Stomach (tissue), 9 donors: ENCODE data around the gene FNBP1. TPM values are rescaled to one million over a fixed set of nuclear protein-coding genes. Genes with fewer than 3 reads are reported as not detected.
A peak's percentile ranks its signal among the peaks of the same experiment; 100 is the strongest.

Source experiments
- DNase-seq, 2 donors: peaks; one replicate each; pipeline versions ENCODE4 v3.0.0 to v3.0.0-alpha.2; 2013 to 2019
- H3K27ac ChIP-seq, 5 donors: fragments of 200-600 bp in 4 of 5; sonication (generic) in 4 of 5; one replicate each; pipeline ENCODE4 v1.5.1; 2013 to 2019; ENCODE audit warnings: mild to moderate bottlenecking in 1 of 5, moderate library complexity in 1 of 5
- H3K27me3 ChIP-seq, 3 donors: fragments of 200-600 bp; sonication (generic); one replicate each; pipeline ENCODE4 v1.5.1; 2017 to 2019; ENCODE audit warnings: mixed run types in 1 of 3
- H3K36me3 ChIP-seq, 4 donors: fragments of 200-600 bp; sonication (generic); 1 replicate in 3 of 4; 2 replicates in 1 of 4; pipeline ENCODE4 v1.5.1; 2016 to 2019
- H3K4me1 ChIP-seq, 4 donors: fragments of 200-600 bp; sonication (generic); one replicate each; pipeline ENCODE4 v1.5.1; 2016 to 2019
- H3K4me3 ChIP-seq, 4 donors: fragments of 200-600 bp; sonication (generic) in 3 of 4; one replicate each; pipeline ENCODE4 v1.5.1; 2016 to 2019; ENCODE audit warnings: mild to moderate bottlenecking in 1 of 4
- H3K9me3 ChIP-seq, 4 donors: fragments of 200-600 bp; sonication (generic); one replicate each; pipeline ENCODE4 v1.5.1; 2016 to 2019
- CTCF ChIP-seq, 7 experiments: fragments of 450-650 bp in 4 of 7; fragments of 200-600 bp in 3 of 7; sonication (generic) in 3 of 7; IDR thresholded peaks; one replicate each; pipeline ENCODE4 v1.5.1; 2016 to 2019; ENCODE audit warnings: antibody characterized with exemption in 7 of 7, control low read depth in 2 of 7, mild to moderate bottlenecking in 1 of 7
- EP300 ChIP-seq: sonication (generic); formaldehyde crosslinking; IDR thresholded peaks from one replicate; pipeline ENCODE4 v1.6.1; 2017; ENCODE audit warnings: antibody characterized with exemption
- POLR2A ChIP-seq, 4 donors: fragments of 450-650 bp; IDR thresholded peaks; one replicate each; pipeline ENCODE4 v1.6.1; 2016; ENCODE audit warnings: antibody characterized with exemption in 4 of 4, control low read depth in 2 of 4, mild to moderate bottlenecking in 1 of 4, moderate library complexity in 1 of 4
- POLR2AphosphoS5 ChIP-seq, 3 donors: sonication (generic); formaldehyde crosslinking; IDR thresholded peaks; one replicate each; pipeline ENCODE4 v1.6.1; 2016; ENCODE audit warnings: antibody characterized with exemption in 3 of 3
- WGBS, 5 donors: extraction: QIAGEN DNeasy Blood & Tissue Kit in 3 of 5; methylation state at CpG; one replicate each; pipeline versions ENCODE4 v1.1.5 to v1.1.7; 2013 to 2018; 5-methylcytosine and 5-hydroxymethylcytosine counted together
- intact Hi-C: fragments of 100-400 bp; cut with DNase I; formaldehyde crosslinking; loops from one replicate; pipeline ENCODE4 v1.15.1; 2023; ENCODE audit warnings: low total_unique reads
- polyA plus RNA-seq, 3 donors: library from polyadenylated mRNA; stranded (reverse); fragments of 200-250 nt; gene quantifications; one replicate each; pipeline ENCODE4 v1.2.3, GENCODE V29; 2013
- total RNA-seq, 5 donors: library from RNA; depleted of rRNA; stranded (reverse); fragments of >200 nt; gene quantifications; one replicate each; pipeline versions ENCODE4 v1.1.0 to v1.2.3, GENCODE V29; 2014 to 2016
- donor health status: healthy with polysubstance abuse.
- donor health status: Bipolar disorder and iron deficiency.
- donor health status: healthy.

The FNBP1 gene
- total and polyA plus RNA-seq, 8 donors: 9.0 to 129 (median 57.3) TPM

- H3K4me1 ChIP-seq: peaks cover 7 to 56% (median 26%) of the 10 kb centered on the region in 4 donors
- no peak overlapping the region for H3K4me3 ChIP-seq
- H3K27ac ChIP-seq: no peak overlapping the region
- no peaks in the 10 kb centered on the region for H3K27me3 ChIP-seq
- intact Hi-C loops: no loop called here
- TF ChIP-seq POLR2AphosphoS5 (IDR thresholded peaks at IDR 0.05) (no peak), POLR2A (IDR thresholded peaks at IDR 0.05) (no peak), EP300 (no peak), CTCF (IDR thresholded peaks at IDR 0.05) (no peak)
- DNase-seq: peak in 1 of 2 donors; percentile 34
- H3K9me3 ChIP-seq: no peaks in the 10 kb centered on the region
- peaks cover 0 to 14% (median 12%) of the 10 kb centered on the region in 4 donors for H3K36me3 ChIP-seq
- WGBS, 5 donors: 47 to 57% (median 53%) methylated on average over 3 of the region's 3 CpGs
Observed at GRCh38 chr9:130058887-130059286, 15.9 kb upstream of the FNBP1 start.

- WGBS, 5 donors: 77 to 89% (median 80%) methylated on average over 7 of the region's 7 CpGs
- Histone ChIP-seq H3K36me3 (peaks cover 0 to 14% (median 12%) of the 10 kb centered on the region in 4 donors), H3K27ac (no peak overlapping the region), H3K4me3 (no peak overlapping the region), H3K27me3 (no peaks in the 10 kb centered on the region), H3K9me3 (no peaks in the 10 kb centered on the region), H3K4me1 (peaks cover 7 to 58% (median 27%) of the 10 kb centered on the region in 4 donors)
- no peak for DNase-seq
- no peak for TF ChIP-seq EP300
- TF ChIP-seq CTCF (IDR thresholded peaks at IDR 0.05): peak in 1 of 7 experiments; percentile 28
- intact Hi-C loops: no loop called here
Observed at GRCh38 chr9:130058154-130058553, 15.2 kb upstream of the FNBP1 start.

- DNase-seq: no peak
- peak overlapping the region in 4 of 5 donors; percentile 8 to 93 (median 88) for H3K27ac ChIP-seq
- 61 to 70% (median 66%) methylated on average over 8 of the region's 8 CpGs for WGBS, 5 donors
Observed at GRCh38 chr9:130054820-130055219, 11.8 kb upstream of the FNBP1 start.

GRCh38 chr9:130054325-130054786, 11.4 kb upstream of the FNBP1 start:
- DNase-seq: peak in 1 of 2 donors; percentile 20
- Histone ChIP-seq H3K4me1 (peaks cover 24 to 51% (median 39%) of the 10 kb centered on the region in 4 donors), H3K36me3 (peaks cover 0 to 14% (median 12%) of the 10 kb centered on the region in 4 donors), H3K4me3 (peak overlapping the region; percentile 76 to 99 (median 92)), H3K27me3 (no peaks in the 10 kb centered on the region), H3K27ac (peak overlapping the region; percentile 84 to 93 (median 92)), H3K9me3 (no peaks in the 10 kb centered on the region)
- intact Hi-C loops: no loop called here
- TF ChIP-seq POLR2A (IDR thresholded peaks at IDR 0.05) (no peak), EP300 (no peak), POLR2AphosphoS5 (IDR thresholded peaks at IDR 0.05) (no peak), CTCF (IDR thresholded peaks at IDR 0.05) (no peak)
- 2 to 5% (median 4%) methylated on average over 14 of the region's 14 CpGs for WGBS, 5 donors

More at GRCh38 chr9:130054820-130055219, 11.8 kb upstream of the FNBP1 start:
- peaks cover 24 to 51% (median 39%) of the 10 kb centered on the region in 4 donors for H3K4me1 ChIP-seq
- peak overlapping the region; percentile 76 to 99 (median 92) for H3K4me3 ChIP-seq
- H3K36me3 ChIP-seq: peaks cover 0 to 14% (median 12%) of the 10 kb centered on the region in 4 donors
- TF ChIP-seq EP300 (no peak), POLR2AphosphoS5 (IDR thresholded peaks at IDR 0.05) (no peak), POLR2A (IDR thresholded peaks at IDR 0.05) (no peak), CTCF (IDR thresholded peaks at IDR 0.05) (no peak)
- intact Hi-C loops: no loop called here
- H3K27me3 ChIP-seq: no peaks in the 10 kb centered on the region
- no peaks in the 10 kb centered on the region for H3K9me3 ChIP-seq
